IMR-90 (cell line): ENCODE data around the gene CTNND2.

Experiments used
- BHLHE40 ChIP-seq: fragments of 150-350 bp; IDR thresholded peaks from 2 replicates; pipeline ENCODE4 v1.6.1; 2016; ENCODE audit warnings: mild to moderate bottlenecking, low read depth, low read length
- CEBPB ChIP-seq: IDR thresholded peaks from 2 replicates; pipeline ENCODE4 v1.6.1; 2012; ENCODE audit warnings: low read depth, low read length, improper control_type of control experiment
- CHD1 ChIP-seq: IDR thresholded peaks from 2 replicates; pipeline ENCODE4 v1.6.1; 2012; ENCODE audit warnings: low read depth, low read length, improper control_type of control experiment
- ELK1 ChIP-seq: fragments of 150-350 bp; IDR thresholded peaks from 2 replicates; pipeline ENCODE4 v1.6.1; 2016; ENCODE audit warnings: low read depth, mild to moderate bottlenecking, low read length, moderate library complexity, borderline replicate concordance
- MAFK ChIP-seq: IDR thresholded peaks from 2 replicates; pipeline ENCODE4 v1.6.1; 2012; ENCODE audit warnings: low read depth, low read length, improper control_type of control experiment
- MAZ ChIP-seq: IDR thresholded peaks from 2 replicates; pipeline ENCODE4 v1.6.1; 2012; ENCODE audit warnings: low read depth, mild to moderate bottlenecking, low read length, improper control_type of control experiment, moderate library complexity, borderline replicate concordance
- MXI1 ChIP-seq: IDR thresholded peaks from 2 replicates; pipeline ENCODE4 v1.6.1; 2012; ENCODE audit warnings: low read depth, mild to moderate bottlenecking, low read length, moderate library complexity, borderline replicate concordance
- POLR2A ChIP-seq: IDR thresholded peaks from 2 replicates; pipeline ENCODE4 v1.6.1; 2012; ENCODE audit warnings: mild to moderate bottlenecking, low read depth, low read length
- RAD21 ChIP-seq: IDR thresholded peaks from 2 replicates; pipeline ENCODE4 v1.6.1; 2012; ENCODE audit warnings: low read length, improper control_type of control experiment
- RCOR1 ChIP-seq: IDR thresholded peaks from 2 replicates; pipeline ENCODE4 v1.6.1; 2012; ENCODE audit warnings: mild to moderate bottlenecking, low read length, improper control_type of control experiment; ENCODE audit not compliant: insufficient replicate concordance
- RFX5 ChIP-seq: IDR thresholded peaks from 2 replicates; pipeline ENCODE4 v1.8.0; 2012; ENCODE audit warnings: low read depth, mild to moderate bottlenecking, low read length, moderate library complexity
- SMC3 ChIP-seq: fragments of 150-350 bp; IDR thresholded peaks from 2 replicates; pipeline ENCODE4 v1.6.1; 2016; ENCODE audit warnings: low read depth, mild to moderate bottlenecking, antibody characterized with exemption, low read length, moderate library complexity
- USF2 ChIP-seq: fragments of 150-350 bp; IDR thresholded peaks from 2 replicates; pipeline ENCODE4 v1.6.1; 2017; ENCODE audit warnings: mild to moderate bottlenecking, antibody characterized with exemption, low read length, low read depth
- TF ChIP-seq, protein P1 (sequence below): conservative IDR thresholded peaks from 2 replicates; pipeline ENCODE4 v1.5.1; 2012; ENCODE audit warnings: mild to moderate bottlenecking, low read depth, low read length, improper control_type of control experiment

DNA sequence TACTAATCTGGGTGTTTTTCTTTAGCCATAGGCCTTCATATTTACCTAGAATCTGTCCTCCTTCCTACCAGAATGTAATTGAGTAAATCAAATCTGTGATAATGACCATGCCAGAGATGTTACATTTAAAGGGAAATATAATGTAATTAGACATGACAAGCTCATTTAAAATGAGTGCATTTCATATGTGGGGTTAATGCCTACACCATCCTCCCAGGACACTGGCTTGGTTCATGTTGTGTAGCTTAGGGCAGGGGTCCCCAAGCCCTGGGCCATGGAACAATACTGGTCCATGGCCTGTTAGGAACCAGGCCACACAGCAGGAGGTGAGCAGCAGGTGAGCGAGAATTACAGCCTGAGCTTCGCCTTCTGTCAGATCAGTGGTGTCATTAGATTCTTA, 866.3 kb downstream of the CTNND2 start:
- TF ChIP-seq, protein P1, sequence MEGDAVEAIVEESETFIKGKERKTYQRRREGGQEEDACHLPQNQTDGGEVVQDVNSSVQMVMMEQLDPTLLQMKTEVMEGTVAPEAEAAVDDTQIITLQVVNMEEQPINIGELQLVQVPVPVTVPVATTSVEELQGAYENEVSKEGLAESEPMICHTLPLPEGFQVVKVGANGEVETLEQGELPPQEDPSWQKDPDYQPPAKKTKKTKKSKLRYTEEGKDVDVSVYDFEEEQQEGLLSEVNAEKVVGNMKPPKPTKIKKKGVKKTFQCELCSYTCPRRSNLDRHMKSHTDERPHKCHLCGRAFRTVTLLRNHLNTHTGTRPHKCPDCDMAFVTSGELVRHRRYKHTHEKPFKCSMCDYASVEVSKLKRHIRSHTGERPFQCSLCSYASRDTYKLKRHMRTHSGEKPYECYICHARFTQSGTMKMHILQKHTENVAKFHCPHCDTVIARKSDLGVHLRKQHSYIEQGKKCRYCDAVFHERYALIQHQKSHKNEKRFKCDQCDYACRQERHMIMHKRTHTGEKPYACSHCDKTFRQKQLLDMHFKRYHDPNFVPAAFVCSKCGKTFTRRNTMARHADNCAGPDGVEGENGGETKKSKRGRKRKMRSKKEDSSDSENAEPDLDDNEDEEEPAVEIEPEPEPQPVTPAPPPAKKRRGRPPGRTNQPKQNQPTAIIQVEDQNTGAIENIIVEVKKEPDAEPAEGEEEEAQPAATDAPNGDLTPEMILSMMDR: no peak
- TF ChIP-seq POLR2A: no peak
- no peak for TF ChIP-seq RFX5
- no peak for TF ChIP-seq RAD21
- no peak for TF ChIP-seq MXI1
- TF ChIP-seq BHLHE40: no peak
- TF ChIP-seq MAFK: no peak
- TF ChIP-seq CEBPB: no peak
- TF ChIP-seq SMC3: no peak
- no peak for TF ChIP-seq CHD1
- no peak for TF ChIP-seq RCOR1
- no peak for TF ChIP-seq USF2
- no peak for TF ChIP-seq ELK1
- no peak for TF ChIP-seq MAZ
